ENCODE results near the gene TGOLN2. TPM values are rescaled to one million over a fixed set of nuclear protein-coding genes. Genes with fewer than 3 reads are reported as not detected.

TGOLN2 gene
- 82.7 to 124 TPM (median 99.2 TPM) in 5 replicates for total RNA-seq (2022; extraction: Qiagen RNA extraction)

GRCh38 chr2:85327822-85328617 is at the start of gene TGOLN2:
Gene TGOLN2, minus strand, starts transcription at chr2:85327989. Its CDS starts 27 bp downstream, at chr2:85327962.

GRCh38 chr2:85354286-85355072 is 26.7 kb upstream of the TGOLN2 start, which contains the start of the genes ELMOD3 and RETSAT:
Gene ELMOD3, plus strand, starts transcription at chr2:85354769. Its CDS starts 2,430 bp downstream, at chr2:85357199.
Gene RETSAT, minus strand, starts transcription at chr2:85354528. Its CDS starts 21 bp downstream, at chr2:85354507.

Other genes starting within 250 kb of the TGOLN2 start
- 8.5 to 11.5 TPM (median 10.2 TPM) in 5 replicates for gene TCF7L1, start 194.6 kb downstream of the TGOLN2 start, total RNA-seq (2022; extraction: Qiagen RNA extraction)
- gene RETSAT, start 26.5 kb upstream of the TGOLN2 start, total RNA-seq (2022; extraction: Qiagen RNA extraction), result 51.4 to 61.3 TPM (median 53.8 TPM) in 5 replicates
- gene ELMOD3, start 26.8 kb upstream of the TGOLN2 start, total RNA-seq (2022; extraction: Qiagen RNA extraction), result 10.6 to 15.2 TPM (median 11.6 TPM) in 5 replicates
- gene CAPG, start 82.4 kb upstream of the TGOLN2 start, total RNA-seq (2022; extraction: Qiagen RNA extraction), result 89.8 to 122 TPM (median 104 TPM) in 5 replicates
- 0.26 to 1.3 TPM (median 0.81 TPM) in 5 replicates for gene SH2D6, start 90.7 kb upstream of the TGOLN2 start, total RNA-seq (2022; extraction: Qiagen RNA extraction)
- 541 to 655 TPM (median 567 TPM) in 5 replicates for gene MAT2A, start 211.2 kb upstream of the TGOLN2 start, total RNA-seq (2022; extraction: Qiagen RNA extraction)
- gene GGCX, start 233.5 kb upstream of the TGOLN2 start, total RNA-seq (2022; extraction: Qiagen RNA extraction), result 39.5 to 46.3 TPM (median 44.6 TPM) in 5 replicates
- gene VAMP8, start 249.6 kb upstream of the TGOLN2 start, total RNA-seq (2022; extraction: Qiagen RNA extraction), result 15.1 to 19.3 TPM (median 16.7 TPM) in 5 replicates

Data from A549 treated with Hydrocortisone at 1 μM for 4 hours (cell line).